Retina (tissue), 1 donor: ENCODE data around the gene LRMDA.
A peak's percentile ranks its signal among the peaks of the same experiment; 100 is the strongest.

Experiments
- DNase-seq: peaks from one replicate; pipeline ENCODE4 v3.0.0-alpha.2; 2016

LRMDA gene

GRCh38 chr10:75649466-75649865 lies 218.0 kb downstream of the LRMDA start:
- no peak for DNase-seq

DNA sequence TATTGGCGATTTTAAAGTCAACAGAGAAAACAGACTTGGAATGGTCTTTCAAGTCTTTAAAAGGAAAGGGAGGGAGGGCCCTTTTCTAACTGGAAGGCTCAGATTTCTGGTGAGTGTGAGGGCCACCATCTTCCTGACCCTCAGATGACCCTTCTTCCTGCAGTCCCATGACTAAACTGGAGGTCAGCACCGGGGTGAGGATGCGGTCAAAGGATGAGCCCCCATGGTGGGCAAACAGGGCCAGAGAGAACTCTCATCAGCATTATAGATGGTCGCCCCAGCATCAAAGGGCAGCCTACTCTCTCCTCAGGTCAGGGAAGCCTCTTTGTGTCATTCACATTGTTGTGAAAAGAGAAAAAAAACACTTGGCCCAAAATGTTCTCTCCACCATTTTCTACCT lies 219.2 kb downstream of the LRMDA start:
- no peak for DNase-seq

DNA sequence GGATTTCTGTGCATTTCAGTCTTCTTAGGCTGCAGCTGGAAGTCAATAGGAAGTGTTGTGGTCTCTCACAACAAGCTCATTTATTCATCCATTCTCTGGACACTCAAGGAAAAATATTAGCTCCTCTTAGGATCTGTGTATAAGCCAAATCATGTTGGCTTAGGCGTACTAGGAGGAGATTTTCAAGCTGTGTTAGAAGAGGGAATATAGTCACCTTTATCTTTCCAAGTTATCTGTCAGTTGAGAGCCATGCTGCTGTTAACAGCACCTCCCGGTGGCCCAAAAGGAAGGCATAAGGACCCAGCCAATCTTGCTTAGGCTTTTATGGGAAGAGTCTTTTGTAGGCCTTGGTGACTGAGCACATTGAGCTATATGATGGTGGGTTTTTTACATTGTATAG lies 220.0 kb downstream of the LRMDA start:
- no peak for DNase-seq

- no peak for DNase-seq
Observed at GRCh38 chr10:75652146-75652740, 220.8 kb downstream of the LRMDA start.

DNA sequence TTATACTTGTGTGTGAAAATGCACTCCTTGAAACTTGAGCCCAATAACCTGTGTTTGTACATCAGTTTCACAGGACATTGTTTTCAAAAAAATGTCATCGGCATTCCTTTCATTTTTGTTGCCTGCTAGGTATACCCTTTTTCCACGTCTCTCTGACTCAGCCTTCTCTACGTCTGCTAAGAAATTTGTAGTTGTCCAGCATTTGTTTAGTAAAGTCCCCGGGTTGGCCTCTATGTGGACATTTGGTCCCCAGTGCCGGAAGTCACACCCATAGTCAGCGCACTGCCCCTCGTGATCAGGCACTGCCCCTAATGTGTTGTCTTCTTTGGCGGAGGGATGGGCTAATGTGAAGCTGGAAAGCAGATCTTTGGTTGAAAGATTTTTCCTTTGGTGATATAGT lies 222.3 kb downstream of the LRMDA start:
- no peak for DNase-seq

DNA sequence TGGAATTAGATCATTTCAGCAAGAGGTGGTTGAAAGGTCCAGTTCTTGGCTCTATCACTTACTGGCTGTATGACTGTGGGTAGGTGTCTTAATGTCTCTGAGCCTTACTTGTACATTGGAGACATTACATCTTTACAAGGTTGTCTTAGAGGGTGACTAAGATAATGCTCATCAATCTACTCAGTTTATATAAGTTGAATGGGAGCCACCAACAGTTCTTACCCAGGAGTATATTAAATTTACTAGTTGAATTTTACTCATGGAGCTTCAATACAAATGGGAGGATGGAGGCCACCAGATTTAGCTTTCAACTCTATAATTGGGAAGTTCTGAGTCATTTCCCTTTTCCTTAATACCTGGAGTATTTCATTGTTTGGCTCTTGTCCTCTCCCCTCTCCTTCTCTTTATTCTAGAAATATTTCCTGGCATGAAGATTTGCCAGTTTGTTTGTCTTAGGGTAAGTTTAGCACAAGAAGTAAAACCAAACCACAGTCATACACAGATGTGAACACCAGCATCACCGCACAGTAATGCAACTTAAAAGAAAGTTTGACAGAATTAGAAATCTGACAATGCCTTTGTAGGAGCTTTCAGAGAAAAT lies 222.8 kb downstream of the LRMDA start:
- no peak for DNase-seq

GRCh38 chr10:75654772-75655171 lies 223.3 kb downstream of the LRMDA start:
- DNase-seq, result no peak

- DNase-seq, result no peak
Observed at GRCh38 chr10:75655791-75656451, 224.5 kb downstream of the LRMDA start.

DNA sequence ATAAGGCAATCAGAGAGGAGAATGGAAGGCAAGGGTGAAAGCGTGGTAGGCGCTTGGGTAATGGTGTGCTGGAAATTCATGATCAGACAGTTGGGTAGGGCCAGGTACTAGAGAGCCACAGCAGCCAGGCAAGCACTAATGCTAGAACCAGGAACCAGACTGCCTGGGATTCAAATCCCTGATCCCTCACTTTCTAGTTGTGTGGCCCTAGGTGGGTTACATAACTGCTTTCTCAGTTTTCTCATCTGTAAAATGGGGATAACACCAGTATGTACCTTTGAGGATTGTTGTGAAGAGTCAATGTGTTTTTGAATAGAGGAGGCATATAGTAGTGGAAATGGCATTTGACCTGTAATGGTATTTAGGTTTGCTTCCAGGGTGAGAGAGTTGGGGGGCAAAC lies 225.9 kb downstream of the LRMDA start:
- DNase-seq, result no peak

DNA sequence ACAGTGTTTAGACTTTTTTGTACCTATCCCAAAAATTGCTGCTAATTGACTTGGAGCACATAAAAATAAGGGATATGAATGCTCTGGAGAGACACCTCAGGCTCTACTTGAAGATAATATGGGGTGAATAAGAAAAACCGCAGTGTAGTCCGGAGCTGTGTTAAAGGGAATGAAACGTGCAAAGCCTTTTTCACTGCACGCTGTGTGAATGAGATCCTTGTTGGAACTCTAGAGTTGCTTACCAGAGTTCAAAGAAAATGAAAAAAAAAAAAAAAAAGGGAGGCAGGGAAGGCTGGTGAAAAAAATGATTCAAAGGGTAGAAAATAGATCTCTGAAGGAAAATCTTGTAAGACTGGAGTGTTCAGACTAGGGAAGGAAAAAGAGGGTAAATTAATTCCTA lies 226.6 kb downstream of the LRMDA start:
- no peak for DNase-seq

DNA sequence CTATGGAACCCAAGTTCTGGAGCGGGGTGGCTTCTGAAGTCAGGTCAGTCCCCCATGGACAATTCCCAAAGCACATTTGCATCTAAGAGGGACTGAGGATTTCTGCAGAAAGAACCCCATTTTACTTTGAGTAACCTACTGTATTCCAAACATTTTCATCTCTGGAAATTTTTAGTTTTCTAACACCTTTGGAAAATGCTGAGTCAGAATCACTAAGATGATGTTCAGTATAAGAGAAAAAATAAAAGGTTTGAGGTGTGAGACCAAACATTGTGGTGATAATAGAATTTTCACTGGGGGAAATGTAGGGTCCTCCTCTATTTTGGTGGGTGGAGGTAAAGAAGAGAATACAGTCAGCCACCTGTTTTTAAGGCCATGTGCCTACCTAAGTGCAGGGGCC lies 227.1 kb downstream of the LRMDA start:
- no peak for DNase-seq

DNA sequence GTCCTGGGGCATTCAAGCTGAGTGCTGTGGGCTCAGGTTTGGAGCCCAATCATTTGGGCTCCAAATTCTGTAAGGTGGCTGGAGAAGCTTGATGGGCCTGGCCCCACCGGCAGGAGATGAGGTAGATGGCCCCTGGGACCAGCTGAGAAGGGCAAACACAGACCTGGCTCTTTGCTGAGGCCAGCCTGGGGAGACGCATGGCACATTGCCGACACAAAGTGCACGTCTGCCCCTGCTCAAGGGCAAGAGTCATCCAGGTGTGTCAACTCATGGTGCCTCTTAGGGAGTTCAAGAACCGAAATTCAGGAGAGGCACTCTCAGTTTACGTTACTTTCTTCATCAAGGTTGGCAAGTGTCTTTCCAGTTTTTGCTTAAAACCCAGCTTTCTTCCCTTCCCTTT lies 227.5 kb downstream of the LRMDA start:
- no peak for DNase-seq

GRCh38 chr10:75660823-75661222 lies 229.4 kb downstream of the LRMDA start:
- peak; percentile 51 for DNase-seq

GRCh38 chr10:75662715-75663114 lies 231.3 kb downstream of the LRMDA start:
- DNase-seq, result no peak

DNA sequence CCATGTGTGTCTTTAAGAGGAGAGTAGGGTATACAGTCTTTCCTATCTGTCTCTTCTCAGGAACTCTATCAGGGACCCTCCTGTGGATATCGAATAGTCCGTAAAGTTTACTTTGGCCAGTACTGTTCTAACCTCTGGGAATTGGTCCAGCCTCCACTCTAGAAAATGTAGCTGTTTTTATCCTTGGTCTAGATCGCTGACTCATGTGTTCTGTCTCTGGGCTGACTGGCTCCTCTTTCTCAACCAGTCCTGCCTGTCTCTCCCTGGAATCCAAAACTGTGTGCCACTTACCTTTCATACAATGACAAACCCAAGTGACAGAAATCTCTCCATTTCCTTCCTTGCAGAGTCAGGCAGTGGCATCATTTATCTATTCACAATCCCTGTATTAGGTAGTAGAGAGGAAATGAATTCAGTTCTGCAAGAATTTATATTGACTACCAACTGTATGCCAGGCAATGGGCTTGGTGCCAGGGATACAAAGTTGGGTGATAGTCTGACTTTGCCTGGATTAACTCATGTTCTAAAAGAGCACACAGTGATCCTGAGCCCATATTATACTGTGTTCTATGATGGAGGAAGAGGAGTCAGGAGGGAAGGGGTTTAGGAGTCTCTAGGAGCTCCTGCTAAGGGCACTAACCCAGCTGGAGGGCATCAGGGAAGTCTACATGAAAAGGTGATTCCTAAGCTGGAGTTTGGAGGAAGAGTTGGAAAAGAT lies 232.7 kb downstream of the LRMDA start:
- DNase-seq, result no peak

- DNase-seq, result no peak
Observed at GRCh38 chr10:75664968-75665367, 233.5 kb downstream of the LRMDA start.

DNA sequence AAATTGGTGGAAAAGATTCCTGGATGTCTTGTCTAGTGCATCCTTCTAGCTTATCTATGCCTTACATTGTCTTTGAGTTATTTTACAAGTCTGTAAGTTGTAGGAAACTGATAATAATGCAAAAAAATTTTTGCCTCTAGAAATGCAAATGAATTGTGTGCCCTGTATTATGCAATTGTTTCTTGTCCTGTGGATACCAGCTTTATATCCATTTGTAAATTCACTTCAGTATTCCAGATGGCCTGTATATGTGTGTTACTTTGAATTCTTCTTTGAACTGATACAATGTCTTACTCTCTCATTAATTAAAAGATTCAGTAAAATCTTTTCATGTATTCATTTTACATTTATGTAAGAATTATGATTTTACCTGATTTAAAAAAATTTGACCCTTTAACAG lies 234.3 kb downstream of the LRMDA start:
- no peak for DNase-seq

DNA sequence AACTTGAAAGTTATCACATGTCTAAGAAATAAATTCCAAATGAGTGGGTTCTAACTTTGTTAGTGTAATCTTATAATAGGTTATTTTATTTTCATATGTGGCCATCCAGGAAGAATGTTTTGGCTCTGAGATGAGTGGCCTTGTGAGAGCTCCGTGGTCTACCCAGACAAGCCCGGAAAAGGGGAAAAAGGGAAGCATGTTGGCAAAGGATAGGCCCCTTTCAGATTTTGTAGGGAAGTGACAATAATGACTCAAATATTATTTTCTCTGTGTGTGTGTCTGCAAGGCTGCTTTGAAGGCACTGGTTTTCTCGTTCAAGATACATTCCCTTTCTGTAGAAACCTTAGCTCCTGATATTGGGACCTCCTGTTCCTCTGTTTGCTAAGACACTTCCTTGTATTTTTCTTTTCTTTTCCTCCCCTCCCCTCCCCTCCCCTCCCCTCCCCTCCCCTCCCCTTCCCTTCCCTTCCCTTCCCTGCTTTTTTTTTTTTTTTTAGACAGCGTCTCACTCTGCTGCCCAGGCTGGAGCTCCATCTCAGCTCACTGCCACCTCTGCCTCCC lies 240.8 kb downstream of the LRMDA start:
- no peak for DNase-seq

- no peak for DNase-seq
Observed at GRCh38 chr10:75672842-75673241, 241.4 kb downstream of the LRMDA start.

DNA sequence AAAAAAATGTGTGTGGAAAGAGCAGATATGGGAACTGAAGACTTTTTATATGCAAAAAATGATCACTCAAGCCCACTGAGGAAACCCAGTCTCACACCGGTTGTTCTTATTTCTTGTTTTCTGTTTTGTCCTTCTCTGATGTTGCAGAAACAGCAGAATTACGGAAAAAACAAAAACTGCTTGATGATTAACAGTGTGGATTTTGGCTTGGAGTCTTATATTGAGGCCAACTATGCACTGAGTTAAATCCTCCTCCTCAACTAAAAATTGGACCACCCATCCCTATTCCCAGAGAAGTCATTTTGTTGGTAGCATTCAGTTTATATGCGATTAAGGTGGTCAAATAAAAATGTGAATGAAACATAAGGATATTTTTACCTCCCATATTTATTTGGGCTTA lies 246.1 kb downstream of the LRMDA start:
- DNase-seq, result no peak

GRCh38 chr10:75678527-75678926 lies 247.1 kb downstream of the LRMDA start:
- DNase-seq, result no peak

DNA sequence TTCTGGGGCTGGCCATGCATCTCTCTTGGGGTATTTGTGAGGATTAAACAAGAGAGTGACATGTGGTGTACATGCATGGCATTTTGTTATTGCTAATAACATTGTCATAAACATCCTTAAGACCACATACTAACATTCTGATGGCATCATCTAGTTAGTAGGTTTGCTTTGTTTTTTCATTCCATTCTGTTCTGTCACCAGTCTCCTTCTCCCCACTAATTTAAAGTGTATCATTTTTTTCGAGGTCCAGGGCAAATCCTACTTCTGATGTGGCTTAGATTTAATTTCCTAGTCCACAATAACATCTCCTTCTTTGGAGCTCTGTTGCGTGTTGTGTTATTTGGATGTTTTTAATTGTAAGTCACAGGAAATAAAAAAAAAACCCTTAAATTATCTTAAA lies 248.1 kb downstream of the LRMDA start:
- DNase-seq, result no peak

- DNase-seq, result no peak
Observed at GRCh38 chr10:75681334-75681733, 249.9 kb downstream of the LRMDA start.
